HepG2 (cell line): ENCODE measurements around the gene ATP6V1D. TPM values are rescaled to one million over a fixed set of nuclear protein-coding genes. Genes with fewer than 3 reads are reported as not detected.

Experiments
- DMTF1 ChIP-seq: sonication (generic); formaldehyde crosslinking; IDR thresholded peaks from 2 replicates; pipeline ENCODE4 v1.4.0; 2020; ENCODE audit warnings: mild to moderate bottlenecking, missing genetic modification reagents
- E2F1 ChIP-seq: sonication (generic); formaldehyde crosslinking; IDR thresholded peaks from 2 replicates; pipeline ENCODE4 v1.5.0; 2020; ENCODE audit warnings: missing genetic modification reagents
- FOXA3 ChIP-seq: IDR thresholded peaks from 2 replicates; pipeline ENCODE4 v1.6.1; 2016; ENCODE audit warnings: missing genetic modification reagents, missing compliant biosample characterization
- FOXC1 ChIP-seq: sonication (generic); formaldehyde crosslinking; IDR thresholded peaks from 2 replicates; pipeline ENCODE4 v1.8.0; 2022; ENCODE audit warnings: mild to moderate bottlenecking, missing genetic modification reagents, borderline replicate concordance
- FOXK1 ChIP-seq: sonication (generic); formaldehyde crosslinking; IDR thresholded peaks from 2 replicates; pipeline ENCODE4 v1.4.0; 2020; ENCODE audit warnings: low read depth, missing genetic modification reagents, borderline replicate concordance
- FOXP4 ChIP-seq: sonication (generic); formaldehyde crosslinking; IDR thresholded peaks from 2 replicates; pipeline ENCODE4 v1.4.0; 2020; ENCODE audit warnings: missing genetic modification reagents
- IKZF5 ChIP-seq: IDR thresholded peaks from 2 replicates; pipeline ENCODE4 v1.6.1; 2018; ENCODE audit warnings: missing genetic modification reagents, mild to moderate bottlenecking, missing compliant biosample characterization
- NCOR1 ChIP-seq: fragments of 200-600 bp; sonication (generic); IDR thresholded peaks from 2 replicates; pipeline ENCODE4 v1.7.0; 2017; ENCODE audit warnings: antibody characterized with exemption, low read length, borderline replicate concordance
- NR3C1 ChIP-seq: sonication (generic); formaldehyde crosslinking; IDR thresholded peaks from 2 replicates; pipeline ENCODE4 v1.4.0; 2020; ENCODE audit warnings: missing genetic modification reagents
- PHF5A ChIP-seq: IDR thresholded peaks from one replicate; pipeline ENCODE4 v1.6.1; 2018; ENCODE audit warnings: low read depth, missing genetic modification reagents; ENCODE audit not compliant: unreplicated experiment
- PHF8 ChIP-seq: sonication (generic); formaldehyde crosslinking; IDR thresholded peaks from 2 replicates; pipeline ENCODE4 v1.5.0; 2020; ENCODE audit warnings: missing genetic modification reagents
- RXRA ChIP-seq: sonication (generic); formaldehyde crosslinking; IDR thresholded peaks from 2 replicates; pipeline ENCODE4 v1.5.1; 2020; ENCODE audit warnings: missing genetic modification reagents
- ZKSCAN8 ChIP-seq: IDR thresholded peaks from 2 replicates; pipeline ENCODE4 v1.6.1; 2016; ENCODE audit warnings: borderline replicate concordance, missing genetic modification reagents, missing compliant biosample characterization
- ZNF281 ChIP-seq: sonication (generic); formaldehyde crosslinking; IDR thresholded peaks from 2 replicates; pipeline ENCODE4 v1.4.0; 2020; ENCODE audit warnings: missing genetic modification reagents, borderline replicate concordance
- ZNF44 ChIP-seq: sonication (generic); formaldehyde crosslinking; IDR thresholded peaks from 2 replicates; pipeline ENCODE4 v1.5.1; 2020; ENCODE audit warnings: mild to moderate bottlenecking, missing genetic modification reagents
- ZNF576 ChIP-seq: sonication (generic); formaldehyde crosslinking; IDR thresholded peaks from 2 replicates; pipeline ENCODE4 v1.4.0; 2020; ENCODE audit warnings: mild to moderate bottlenecking, missing genetic modification reagents
- ZNF775 ChIP-seq: sonication (generic); formaldehyde crosslinking; IDR thresholded peaks from 2 replicates; pipeline ENCODE4 v1.4.0; 2020; ENCODE audit warnings: missing genetic modification reagents, mild to moderate bottlenecking, moderate library complexity, borderline replicate concordance
- ZNF883 ChIP-seq: sonication (generic); formaldehyde crosslinking; IDR thresholded peaks from 2 replicates; pipeline ENCODE4 v1.5.1; 2020; ENCODE audit warnings: mild to moderate bottlenecking, missing genetic modification reagents; ENCODE audit errors: not compliant biosample characterization
- polyA plus RNA-seq, 8 experiments: library from polyadenylated mRNA; depleted of rRNA in 3 of 8; stranded (reverse) in 7 of 8; unstranded in 1 of 8; fragments of >200 nt; fragmentation: Illumina TruSeq in 4 of 8; extraction: Trizol in 4 of 8; gene quantifications; 2 replicates each; pipeline versions ENCODE4 v1.2.1 to v1.2.3, GENCODE V29; 2011 to 2016; ENCODE audit warnings: low read depth in 4 of 8, missing spikeins in 1 of 8, mixed read lengths in 1 of 8; ENCODE audit not compliant: insufficient read depth in 1 of 8
- total RNA-seq, 5 experiments: library from RNA; depleted of rRNA; stranded (reverse); fragments of >200 nt; fragmentation: Illumina TruSeq; extraction: Trizol; gene quantifications; 2 replicates each; pipeline ENCODE4 v1.2.3, GENCODE V29; 2016; ENCODE audit warnings: low read depth in 1 of 5

The ATP6V1D gene
- total and polyA plus RNA-seq, 2 of the 13 experiments (the other 11 are each of a cell fraction or from before 2014, with no cell fraction given): 16.8 to 53.9 TPM

GRCh38 chr14:67359775-67360469, at the start of gene ATP6V1D, which contains the start of gene EIF2S1 (continued):
- TF ChIP-seq FOXK1 (peak; percentile 96), ZNF576 (CRISPR knock-in tag) (no peak), ZKSCAN8 (CRISPR knock-in tag) (0 out of 2 replicates have a peak, but pooled peaks have one; percentile 2), PHF5A (CRISPR knock-in tag) (peak; percentile 49), RXRA (CRISPR knock-in tag) (peak; percentile 56), DMTF1 (CRISPR knock-in tag) (peak; percentile 98; the same call in 1 of the 2 replicates), ZNF44 (CRISPR knock-in tag) (0 out of 2 replicates have a peak, but pooled peaks have one; percentile 22), ZNF883 (CRISPR knock-in tag) (peak; percentile 23), E2F1 (peak; percentile 65; the same call in 1 of the 2 replicates), ZNF775 (CRISPR knock-in tag) (no peak), FOXA3 (CRISPR knock-in tag) (peak; percentile 67; the same call in 1 of the 2 replicates), FOXP4 (CRISPR knock-in tag) (peak; percentile 65), ZNF281 (CRISPR knock-in tag) (peak; percentile 66; the same call in 1 of the 2 replicates), NCOR1 (peak; percentile 43; the same call in 1 of the 2 replicates), NR3C1 (CRISPR knock-in tag) (no peak), IKZF5 (CRISPR knock-in tag) (peak; percentile 64; the same call in 1 of the 2 replicates), PHF8 (peak; percentile 90; the same call in 1 of the 2 replicates), FOXC1 (CRISPR knock-in tag) (peak; percentile 84; the same call in 1 of the 2 replicates)
